Dendritic cell treated with granulocyte-macrophage colony-stimulating factor and Interleukin-4, amounts not matched to agents 40 ng/mL and 50 ng/mL, for 4 days (primary cell): ENCODE results near the gene SLC13A5.

Experiments used
- H3K27ac Mint-ChIP-seq: one replicate; pipeline ENCODE4 v1.8.0; 2022; ENCODE audit warnings: mild to moderate bottlenecking, mixed read lengths
- H3K27me3 Mint-ChIP-seq: one replicate; pipeline ENCODE4 v1.8.0; 2022; ENCODE audit warnings: mild to moderate bottlenecking, mixed read lengths
- H3K36me3 Mint-ChIP-seq: one replicate; pipeline ENCODE4 v1.8.0; 2022; ENCODE audit warnings: low read depth, mixed read lengths
- H3K4me1 Mint-ChIP-seq: one replicate; pipeline ENCODE4 v1.8.0; 2022; ENCODE audit warnings: low read depth, mixed read lengths
- H3K4me3 Mint-ChIP-seq: one replicate; pipeline ENCODE4 v1.8.0; 2022; ENCODE audit warnings: mild to moderate bottlenecking, moderate library complexity, mixed read lengths
- H3K9me3 Mint-ChIP-seq: one replicate; pipeline ENCODE4 v1.8.0; 2022; ENCODE audit warnings: mixed read lengths
- intact Hi-C: fragments of 100-400 bp; cut with micrococcal nuclease; formaldehyde crosslinking; loops from one replicate; pipeline ENCODE4 v1.15.0; 2022

SLC13A5 gene

GRCh38 chr17:6684881-6685767 is 28.0 kb downstream of the SLC13A5 start:
- Mint-ChIP-seq H3K4me3 (no peak overlapping the region), H3K9me3 (no peaks in the 10 kb centered on the region), H3K27me3 (peaks cover 55% of the 10 kb centered on the region), H3K4me1 (no peaks in the 10 kb centered on the region), H3K36me3 (no peaks in the 10 kb centered on the region), H3K27ac (no peak overlapping the region)
- intact Hi-C loops, result no loop called here

GRCh38 chr17:6684460-6684783 is 28.7 kb downstream of the SLC13A5 start:
- Mint-ChIP-seq H3K4me3 (no peak overlapping the region), H3K27ac (no peak overlapping the region), H3K27me3 (peaks cover 56% of the 10 kb centered on the region), H3K9me3 (no peaks in the 10 kb centered on the region), H3K4me1 (no peaks in the 10 kb centered on the region), H3K36me3 (no peaks in the 10 kb centered on the region)
- intact Hi-C loops, result no loop called here

GRCh38 chr17:6683730-6684459 is 29.3 kb downstream of the SLC13A5 start:
- H3K27me3 Mint-ChIP-seq, result peaks cover 56% of the 10 kb centered on the region
- no peaks in the 10 kb centered on the region for H3K36me3 Mint-ChIP-seq
- no peak overlapping the region for H3K4me3 Mint-ChIP-seq
- H3K4me1 Mint-ChIP-seq, result no peaks in the 10 kb centered on the region
- H3K27ac Mint-ChIP-seq, result no peak overlapping the region
- H3K9me3 Mint-ChIP-seq, result no peaks in the 10 kb centered on the region
- intact Hi-C loops, result no loop called here

GRCh38 chr17:6683081-6683684 is 30.0 kb downstream of the SLC13A5 start:
- peaks cover 63% of the 10 kb centered on the region for H3K27me3 Mint-ChIP-seq
- H3K4me3 Mint-ChIP-seq, result no peak overlapping the region
- H3K4me1 Mint-ChIP-seq, result no peaks in the 10 kb centered on the region
- no peak overlapping the region for H3K27ac Mint-ChIP-seq
- intact Hi-C loops, result no loop called here
- no peaks in the 10 kb centered on the region for H3K36me3 Mint-ChIP-seq
- no peaks in the 10 kb centered on the region for H3K9me3 Mint-ChIP-seq

GRCh38 chr17:6682339-6682738 is 30.8 kb downstream of the SLC13A5 start:
- Mint-ChIP-seq H3K27me3 (peaks cover 67% of the 10 kb centered on the region), H3K4me1 (no peaks in the 10 kb centered on the region), H3K4me3 (no peak overlapping the region), H3K9me3 (no peaks in the 10 kb centered on the region), H3K36me3 (no peaks in the 10 kb centered on the region), H3K27ac (no peak overlapping the region)
- intact Hi-C loops, result no loop called here

DNA sequence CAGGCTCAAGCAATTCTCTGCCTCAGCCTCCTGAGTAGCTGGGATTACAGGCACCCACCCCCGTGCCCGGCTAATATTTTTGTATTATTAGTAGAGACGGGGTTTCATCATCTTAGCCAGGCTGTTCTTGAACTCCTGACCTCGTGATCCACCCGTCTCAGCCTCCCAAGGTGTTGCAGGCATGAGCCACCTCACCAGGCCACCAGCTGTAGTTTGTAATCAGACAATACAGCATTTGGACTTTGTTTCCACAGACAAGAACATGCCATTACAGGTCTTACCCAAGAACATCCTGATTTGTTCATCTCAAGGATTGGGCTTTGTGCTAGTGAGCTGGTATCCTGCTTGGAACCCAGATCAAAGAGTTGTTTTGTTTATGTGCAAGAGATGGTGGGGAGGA is 31.5 kb downstream of the SLC13A5 start:
- no peaks in the 10 kb centered on the region for H3K4me1 Mint-ChIP-seq

GRCh38 chr17:6681176-6681575 is 32.0 kb downstream of the SLC13A5 start:
- Mint-ChIP-seq H3K27ac (no peak overlapping the region), H3K9me3 (no peaks in the 10 kb centered on the region), H3K4me3 (no peak overlapping the region), H3K27me3 (peaks cover 70% of the 10 kb centered on the region), H3K36me3 (no peaks in the 10 kb centered on the region), H3K4me1 (no peaks in the 10 kb centered on the region)
- intact Hi-C loops, result no loop called here

More for the DNA sequence above, 31.5 kb downstream of the SLC13A5 start:
- H3K9me3 Mint-ChIP-seq, result no peaks in the 10 kb centered on the region
- H3K4me3 Mint-ChIP-seq, result no peak overlapping the region
- no peak overlapping the region for H3K27ac Mint-ChIP-seq
- peaks cover 69% of the 10 kb centered on the region for H3K27me3 Mint-ChIP-seq
- intact Hi-C loops, result no loop called here
- no peaks in the 10 kb centered on the region for H3K36me3 Mint-ChIP-seq

GRCh38 chr17:6679241-6679640 is 33.9 kb downstream of the SLC13A5 start:
- intact Hi-C loops, result no loop called here
- Mint-ChIP-seq H3K4me1 (no peaks in the 10 kb centered on the region), H3K9me3 (no peaks in the 10 kb centered on the region), H3K36me3 (peaks cover 15% of the 10 kb centered on the region), H3K27me3 (peaks cover 70% of the 10 kb centered on the region), H3K27ac (no peak overlapping the region), H3K4me3 (no peak overlapping the region)

- intact Hi-C loops, result no loop called here
- Mint-ChIP-seq H3K27ac (no peak overlapping the region), H3K4me1 (no peaks in the 10 kb centered on the region), H3K9me3 (no peaks in the 10 kb centered on the region), H3K4me3 (no peak overlapping the region), H3K36me3 (peaks cover 28% of the 10 kb centered on the region), H3K27me3 (peaks cover 63% of the 10 kb centered on the region)
These were observed 35.2 kb downstream of the SLC13A5 start for GRCh38 chr17:6677946-6678345.

DNA sequence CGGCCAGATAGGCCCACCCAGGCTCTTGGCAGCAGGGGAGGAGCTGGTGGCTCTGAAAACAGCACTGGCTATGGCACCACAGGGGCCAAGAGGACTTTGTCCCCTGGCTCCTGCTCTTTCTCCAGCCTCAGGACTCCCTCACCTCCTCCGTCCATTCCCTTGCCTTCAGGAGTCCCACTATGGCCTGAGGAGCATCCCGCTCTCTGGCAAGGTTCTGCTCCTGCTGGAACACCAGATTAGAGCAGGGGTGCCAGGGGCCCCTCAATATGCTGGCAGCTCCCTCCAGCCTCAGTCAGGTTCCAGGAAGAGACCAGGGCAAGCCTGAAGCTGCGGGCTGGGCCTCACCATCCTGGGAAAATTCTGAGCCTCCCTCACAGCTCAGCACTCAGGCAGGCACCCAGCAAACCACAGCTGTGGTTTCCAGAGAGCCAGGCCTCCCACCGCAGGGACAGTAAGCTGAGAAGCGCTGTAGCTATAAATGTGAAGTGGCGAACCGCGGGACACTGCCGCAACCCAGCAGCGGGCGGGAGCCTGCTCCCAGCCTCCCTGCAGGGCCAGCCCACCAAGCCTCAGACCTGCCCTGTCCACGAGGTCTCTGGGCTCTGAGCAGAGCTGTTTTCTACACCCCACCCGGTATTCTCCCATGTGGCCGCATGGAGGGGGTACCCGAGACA is 35.9 kb downstream of the SLC13A5 start:
- no peak overlapping the region for H3K4me3 Mint-ChIP-seq
- H3K9me3 Mint-ChIP-seq, result no peaks in the 10 kb centered on the region
- intact Hi-C loops, result no loop called here
- H3K27ac Mint-ChIP-seq, result peak overlapping the region; percentile 18
- H3K4me1 Mint-ChIP-seq, result no peaks in the 10 kb centered on the region
- peaks cover 59% of the 10 kb centered on the region for H3K27me3 Mint-ChIP-seq
- peaks cover 32% of the 10 kb centered on the region for H3K36me3 Mint-ChIP-seq

GRCh38 chr17:6676802-6677157 is 36.4 kb downstream of the SLC13A5 start:
- peak overlapping the region; percentile 18 for H3K27ac Mint-ChIP-seq
- no peak overlapping the region for H3K4me3 Mint-ChIP-seq
- H3K27me3 Mint-ChIP-seq, result peaks cover 54% of the 10 kb centered on the region

GRCh38 chr17:6675201-6675825 is 37.9 kb downstream of the SLC13A5 start:
- Mint-ChIP-seq H3K9me3 (no peaks in the 10 kb centered on the region), H3K4me3 (no peak overlapping the region), H3K27ac (no peak overlapping the region), H3K4me1 (no peaks in the 10 kb centered on the region), H3K27me3 (peaks cover 53% of the 10 kb centered on the region), H3K36me3 (peaks cover 46% of the 10 kb centered on the region)
- intact Hi-C loops, result no loop called here

More at GRCh38 chr17:6676802-6677157, 36.4 kb downstream of the SLC13A5 start:
- Mint-ChIP-seq H3K9me3 (no peaks in the 10 kb centered on the region), H3K4me1 (no peaks in the 10 kb centered on the region), H3K36me3 (peaks cover 32% of the 10 kb centered on the region)
- intact Hi-C loops, result no loop called here

GRCh38 chr17:6674586-6674985 is 38.6 kb downstream of the SLC13A5 start:
- Mint-ChIP-seq H3K9me3 (no peaks in the 10 kb centered on the region), H3K27ac (no peak overlapping the region), H3K27me3 (peaks cover 50% of the 10 kb centered on the region), H3K4me3 (no peak overlapping the region), H3K36me3 (peaks cover 51% of the 10 kb centered on the region), H3K4me1 (no peaks in the 10 kb centered on the region)
- intact Hi-C loops, result no loop called here
